Endothelial cell of umbilical vein (primary cell): ENCODE data around the gene GP9.

Experiments
- CTCF ChIP-seq, 2 donors: IDR thresholded peaks; 1 replicate in 1 of 2; 2 replicates in 1 of 2; pipeline ENCODE4 v1.5.1; 2011; ENCODE audit warnings: low read length in 2 of 2, mild to moderate bottlenecking in 2 of 2, moderate library complexity in 2 of 2, control low read depth in 1 of 2, inconsistent platforms in 1 of 2, low read depth in 1 of 2; ENCODE audit not compliant: insufficient read depth in 1 of 2; ENCODE audit errors: extremely low read depth in 1 of 2
- EZH2 ChIP-seq: IDR thresholded peaks from 2 replicates; pipeline ENCODE4 v1.6.1; 2012; ENCODE audit warnings: borderline replicate concordance, low read depth, mild to moderate bottlenecking, moderate library complexity, low read length, inconsistent platforms; ENCODE audit not compliant: severe bottlenecking
- GATA2 ChIP-seq: IDR thresholded peaks from 2 replicates; pipeline ENCODE4 v1.7.0; 2011; ENCODE audit warnings: low read depth, mild to moderate bottlenecking, moderate library complexity, mixed read lengths, low read length; ENCODE audit not compliant: insufficient read length, insufficient read depth
- MAX ChIP-seq: IDR thresholded peaks from 2 replicates; pipeline ENCODE4 v1.6.1; 2011; ENCODE audit not compliant: insufficient read depth, insufficient read length
- MYC ChIP-seq: IDR thresholded peaks from one replicate; pipeline ENCODE4 v1.6.1; 2011; ENCODE audit warnings: mild to moderate bottlenecking, low read depth, low read length
- POLR2A ChIP-seq: IDR thresholded peaks from 2 replicates; pipeline ENCODE4 v1.6.1; 2012; ENCODE audit warnings: low read depth, mild to moderate bottlenecking, control low read depth, low read length
- POLR2AphosphoS5 ChIP-seq: IDR thresholded peaks from 2 replicates; pipeline ENCODE4 v1.6.1; 2012; ENCODE audit warnings: low read depth, mild to moderate bottlenecking, control low read depth, low read length, moderate library complexity; ENCODE audit not compliant: insufficient read depth

- TF ChIP-seq CTCF (IDR thresholded peaks at IDR 0.05; ENCODE audit: extremely low read depth in 1 of 2, insufficient read depth in 1 of 2, low read depth in 1 of 2, low read length in 2 of 2) (no peak), POLR2A (no peak), POLR2AphosphoS5 (no peak), MAX (no peak), EZH2 (no peak), MYC (no peak), GATA2 (no peak)
Observed at GRCh38 chr3:129039271-129040038, 21.1 kb upstream of the GP9 start.
